PC-3 (cell line): ENCODE results near the gene BICDL2.

Source experiments
- EZH2phosphoT487 ChIP-seq: fragments of 300-600 bp; sonication (generic); IDR thresholded peaks from 2 replicates; pipeline ENCODE4 v1.6.1; 2018; ENCODE audit warnings: mild to moderate bottlenecking, antibody characterized with exemption, low read length, borderline replicate concordance
- TF ChIP-seq, protein P1 (sequence below): fragments of 300-600 bp; sonication (generic); conservative IDR thresholded peaks from 2 replicates; pipeline ENCODE4 v1.5.1; 2017; ENCODE audit warnings: antibody characterized with exemption, low read depth, mild to moderate bottlenecking, low read length

DNA sequence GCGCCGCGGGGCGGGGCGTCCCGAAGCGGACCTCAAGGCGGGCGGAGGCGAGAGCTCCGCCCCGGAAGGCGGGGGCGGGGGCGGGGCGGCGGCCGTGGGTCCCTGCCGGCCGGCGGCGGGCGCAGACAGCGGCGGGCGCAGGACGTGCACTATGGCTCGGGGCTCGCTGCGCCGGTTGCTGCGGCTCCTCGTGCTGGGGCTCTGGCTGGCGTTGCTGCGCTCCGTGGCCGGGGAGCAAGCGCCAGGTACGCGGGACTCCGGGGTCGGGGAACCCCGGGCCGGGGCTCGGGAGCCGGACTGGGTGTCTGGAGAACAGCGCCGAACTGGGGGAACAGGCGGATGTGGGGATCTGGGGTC lies 16.5 kb downstream of the BICDL2 start, which contains the start of gene TNFRSF12A:
- TF ChIP-seq, protein P1, sequence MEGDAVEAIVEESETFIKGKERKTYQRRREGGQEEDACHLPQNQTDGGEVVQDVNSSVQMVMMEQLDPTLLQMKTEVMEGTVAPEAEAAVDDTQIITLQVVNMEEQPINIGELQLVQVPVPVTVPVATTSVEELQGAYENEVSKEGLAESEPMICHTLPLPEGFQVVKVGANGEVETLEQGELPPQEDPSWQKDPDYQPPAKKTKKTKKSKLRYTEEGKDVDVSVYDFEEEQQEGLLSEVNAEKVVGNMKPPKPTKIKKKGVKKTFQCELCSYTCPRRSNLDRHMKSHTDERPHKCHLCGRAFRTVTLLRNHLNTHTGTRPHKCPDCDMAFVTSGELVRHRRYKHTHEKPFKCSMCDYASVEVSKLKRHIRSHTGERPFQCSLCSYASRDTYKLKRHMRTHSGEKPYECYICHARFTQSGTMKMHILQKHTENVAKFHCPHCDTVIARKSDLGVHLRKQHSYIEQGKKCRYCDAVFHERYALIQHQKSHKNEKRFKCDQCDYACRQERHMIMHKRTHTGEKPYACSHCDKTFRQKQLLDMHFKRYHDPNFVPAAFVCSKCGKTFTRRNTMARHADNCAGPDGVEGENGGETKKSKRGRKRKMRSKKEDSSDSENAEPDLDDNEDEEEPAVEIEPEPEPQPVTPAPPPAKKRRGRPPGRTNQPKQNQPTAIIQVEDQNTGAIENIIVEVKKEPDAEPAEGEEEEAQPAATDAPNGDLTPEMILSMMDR, result no peak
- TF ChIP-seq EZH2phosphoT487, result no peak
